Brain microvascular endothelial cell (primary cell): ENCODE data around the gene MYCN.

ENCODE experiments used
- DNase-seq: peaks from one replicate; pipeline ENCODE4 v3.0.0-alpha.2; 2020
- H3K27ac ChIP-seq: fragments of 250-450 bp; sonication (Bioruptor Pico); 2 replicates; pipeline ENCODE4 v1.5.1; 2020; ENCODE audit warnings: mild to moderate bottlenecking, moderate library complexity
- H3K27me3 ChIP-seq: fragments of 250-450 bp; sonication (Bioruptor Pico); replicated peaks from 2 replicates; pipeline ENCODE4 v1.5.1; 2020; ENCODE audit warnings: mild to moderate bottlenecking
- H3K36me3 ChIP-seq: fragments of 250-450 bp; sonication (Bioruptor Pico); replicated peaks from 2 replicates; pipeline ENCODE4 v1.5.1; 2020; ENCODE audit warnings: mild to moderate bottlenecking
- H3K4me3 ChIP-seq: 2 replicates; pipeline ENCODE4 v1.5.1; 2011; ENCODE audit warnings: low read depth, mild to moderate bottlenecking, control low read depth, low read length, moderate library complexity
- in situ Hi-C: cut with HindIII; loops from 2 replicates; pipeline ENCODE4 v1.10.0; 2017; ENCODE audit warnings: low sequenced_read_pairs, low pct_ligation_motif_present
- TF ChIP-seq, protein P1 (sequence below): IDR thresholded peaks from 2 replicates; pipeline ENCODE4 v1.5.1; 2011; ENCODE audit warnings: low read depth, mild to moderate bottlenecking, moderate library complexity, low read length, control low read depth, inconsistent platforms; ENCODE audit errors: missing control alignments

Gene MYCN

DNA sequence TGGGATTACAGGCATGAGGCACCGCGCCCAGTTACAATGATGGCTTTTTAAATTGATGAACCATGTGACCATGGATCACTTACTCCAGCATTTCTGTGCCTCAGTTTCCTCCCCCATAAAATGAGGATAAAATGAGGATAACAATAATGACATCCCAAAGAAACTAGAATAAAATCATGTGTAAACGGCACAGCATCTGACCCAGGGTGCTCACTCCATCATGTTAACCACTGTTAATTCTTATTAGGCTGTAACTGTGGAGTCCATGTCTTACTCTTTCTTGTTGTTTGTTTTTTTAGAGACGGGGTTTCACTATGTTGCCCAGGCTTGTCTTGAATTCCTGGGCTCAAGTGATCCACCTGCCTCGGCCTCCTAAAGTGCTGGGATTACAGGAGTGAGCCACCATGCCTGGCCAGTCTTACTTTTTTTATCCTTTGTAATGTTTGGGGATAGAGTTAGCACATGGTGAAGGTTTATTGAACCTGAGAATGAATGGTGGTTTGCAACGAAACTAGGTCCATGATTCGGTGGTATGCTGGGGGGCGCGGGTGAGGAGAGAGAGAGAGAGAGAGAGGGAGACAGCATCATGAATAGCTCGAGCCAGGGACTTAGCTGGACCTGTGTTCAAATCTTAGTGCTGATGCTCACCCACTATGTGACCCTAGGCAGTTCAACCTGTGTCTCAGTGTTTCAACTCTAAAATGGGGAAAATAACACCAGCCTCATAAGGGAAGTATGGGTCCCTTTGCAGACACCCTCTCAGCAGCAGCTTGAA lies 52.3 kb downstream of the MYCN start:
- DNase-seq: no peak
- Histone ChIP-seq H3K27me3 (no peaks in the 10 kb centered on the region), H3K36me3 (no peaks in the 10 kb centered on the region), H3K27ac (no peak overlapping the region), H3K4me3 (no peak overlapping the region)
- in situ Hi-C loops: no loop called here
- TF ChIP-seq, protein P1, sequence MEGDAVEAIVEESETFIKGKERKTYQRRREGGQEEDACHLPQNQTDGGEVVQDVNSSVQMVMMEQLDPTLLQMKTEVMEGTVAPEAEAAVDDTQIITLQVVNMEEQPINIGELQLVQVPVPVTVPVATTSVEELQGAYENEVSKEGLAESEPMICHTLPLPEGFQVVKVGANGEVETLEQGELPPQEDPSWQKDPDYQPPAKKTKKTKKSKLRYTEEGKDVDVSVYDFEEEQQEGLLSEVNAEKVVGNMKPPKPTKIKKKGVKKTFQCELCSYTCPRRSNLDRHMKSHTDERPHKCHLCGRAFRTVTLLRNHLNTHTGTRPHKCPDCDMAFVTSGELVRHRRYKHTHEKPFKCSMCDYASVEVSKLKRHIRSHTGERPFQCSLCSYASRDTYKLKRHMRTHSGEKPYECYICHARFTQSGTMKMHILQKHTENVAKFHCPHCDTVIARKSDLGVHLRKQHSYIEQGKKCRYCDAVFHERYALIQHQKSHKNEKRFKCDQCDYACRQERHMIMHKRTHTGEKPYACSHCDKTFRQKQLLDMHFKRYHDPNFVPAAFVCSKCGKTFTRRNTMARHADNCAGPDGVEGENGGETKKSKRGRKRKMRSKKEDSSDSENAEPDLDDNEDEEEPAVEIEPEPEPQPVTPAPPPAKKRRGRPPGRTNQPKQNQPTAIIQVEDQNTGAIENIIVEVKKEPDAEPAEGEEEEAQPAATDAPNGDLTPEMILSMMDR: no peak

DNA sequence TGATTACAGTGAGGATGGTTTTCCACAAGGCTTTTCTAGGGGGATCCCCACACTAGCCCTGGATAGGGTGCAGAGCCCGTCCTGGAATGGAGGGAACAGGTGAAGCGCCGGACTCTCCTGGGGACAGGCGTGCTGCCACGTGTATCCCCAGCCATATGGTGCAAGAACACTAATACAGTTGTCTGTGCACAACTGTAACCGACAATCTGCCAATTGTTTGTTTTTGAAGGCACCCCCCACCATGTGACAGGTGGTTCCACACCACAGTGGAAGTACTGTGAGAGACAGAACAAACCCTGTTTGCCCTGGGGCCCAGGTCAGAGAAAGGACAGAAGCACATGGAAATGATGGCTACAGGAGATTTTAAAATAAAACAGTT lies 52.9 kb downstream of the MYCN start:
- in situ Hi-C loops: no loop called here
- H3K27me3 ChIP-seq: no peaks in the 10 kb centered on the region
- TF ChIP-seq, protein P1: no peak
- no peak overlapping the region for H3K27ac ChIP-seq
- H3K4me3 ChIP-seq: no peak overlapping the region
- no peak for DNase-seq
- H3K36me3 ChIP-seq: no peaks in the 10 kb centered on the region

DNA sequence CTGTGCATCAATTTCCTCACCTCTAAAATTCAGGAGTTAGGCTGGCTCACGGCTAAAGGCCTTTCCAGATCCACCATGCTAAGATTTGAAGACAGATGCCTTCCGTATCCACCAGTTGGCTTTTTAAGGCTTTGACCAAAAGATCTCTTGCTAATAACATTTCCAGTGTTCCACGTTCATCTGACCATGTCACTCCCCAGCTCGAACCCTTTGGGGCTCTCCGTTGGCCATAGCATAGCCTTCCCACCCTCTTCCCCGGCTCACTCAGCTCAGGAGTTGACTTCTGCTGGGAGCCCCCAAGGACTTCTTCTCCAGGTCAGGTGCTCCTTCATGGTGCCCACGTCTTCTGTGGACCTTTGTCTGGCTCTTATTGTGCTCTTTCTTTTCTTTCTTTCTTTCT lies 53.3 kb downstream of the MYCN start:
- in situ Hi-C loops: no loop called here

DNA sequence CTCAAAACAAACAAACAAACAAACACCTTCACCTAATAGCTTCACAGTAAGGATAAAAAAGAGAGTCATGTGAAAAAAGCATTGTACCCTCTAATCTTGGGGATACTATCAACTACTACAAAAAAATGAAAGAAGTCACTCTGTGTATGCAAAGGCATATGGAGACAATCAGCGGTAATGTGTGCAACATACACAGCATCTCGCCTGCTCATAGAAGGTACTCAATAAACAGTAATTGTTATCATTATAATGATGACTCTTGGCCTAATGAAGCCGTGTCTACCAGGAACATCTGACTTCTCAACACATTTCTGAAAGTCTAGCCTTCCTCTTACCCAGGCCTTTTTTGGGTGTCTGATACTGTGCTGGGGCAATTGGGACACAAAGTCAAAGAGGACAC lies 55.3 kb downstream of the MYCN start:
- TF ChIP-seq, protein P1: no peak
- Histone ChIP-seq H3K27me3 (no peaks in the 10 kb centered on the region), H3K36me3 (no peaks in the 10 kb centered on the region), H3K4me3 (no peak overlapping the region), H3K27ac (no peak overlapping the region)
- DNase-seq: no peak
- in situ Hi-C loops: no loop called here

More for the DNA sequence above, 53.3 kb downstream of the MYCN start:
- DNase-seq: no peak
- no peaks in the 10 kb centered on the region for H3K36me3 ChIP-seq
- H3K27ac ChIP-seq: no peak overlapping the region
- no peak overlapping the region for H3K4me3 ChIP-seq
- TF ChIP-seq, protein P1: no peak
- no peaks in the 10 kb centered on the region for H3K27me3 ChIP-seq
